ENCODE data around the gene SNAI3.

The SNAI3 gene

GRCh38 chr16:88725609-88726407, 39.5 kb upstream of the SNAI3 start:
- TF ChIP-seq ZNF274 (IDR thresholded peaks at IDR 0.05; ENCODE audit: low read depth, low read length) = no peak
- no peak overlapping the region for H3K4me3 ChIP-seq (ENCODE audit: low read length)

- no peak overlapping the region for H3K4me3 ChIP-seq (ENCODE audit: low read length)
- no peak for TF ChIP-seq ZNF274 (IDR thresholded peaks at IDR 0.05; ENCODE audit: low read depth, low read length)
These were observed 38.7 kb upstream of the SNAI3 start for GRCh38 chr16:88724855-88725555.

- TF ChIP-seq ZNF274 (IDR thresholded peaks at IDR 0.05; ENCODE audit: low read depth, low read length) = no peak
- no peak overlapping the region for H3K4me3 ChIP-seq (ENCODE audit: low read length)
These were observed 37.6 kb upstream of the SNAI3 start for GRCh38 chr16:88723911-88724310.

- H3K4me3 ChIP-seq (ENCODE audit: low read length) = no peak overlapping the region
- no peak for TF ChIP-seq ZNF274 (IDR thresholded peaks at IDR 0.05; ENCODE audit: low read depth, low read length)
These were observed 37.2 kb upstream of the SNAI3 start for GRCh38 chr16:88723507-88723887.

GRCh38 chr16:88722784-88723506, 36.6 kb upstream of the SNAI3 start:
- no peak overlapping the region for H3K4me3 ChIP-seq (ENCODE audit: low read length)

GRCh38 chr16:88721815-88722755, 35.8 kb upstream of the SNAI3 start:
- no peak for TF ChIP-seq ZNF274 (IDR thresholded peaks at IDR 0.05; ENCODE audit: low read depth, low read length)
- no peak overlapping the region for H3K4me3 ChIP-seq (ENCODE audit: low read length)

More at GRCh38 chr16:88722784-88723506, 36.6 kb upstream of the SNAI3 start:
- TF ChIP-seq ZNF274 (IDR thresholded peaks at IDR 0.05; ENCODE audit: low read depth, low read length) = no peak

- no peak overlapping the region for H3K4me3 ChIP-seq (ENCODE audit: low read length)
- no peak for TF ChIP-seq ZNF274 (IDR thresholded peaks at IDR 0.05; ENCODE audit: low read depth, low read length)
These were observed 34.9 kb upstream of the SNAI3 start for GRCh38 chr16:88721236-88721635.

- TF ChIP-seq ZNF274 (IDR thresholded peaks at IDR 0.05; ENCODE audit: low read depth, low read length) = no peak
- no peak overlapping the region for H3K4me3 ChIP-seq (ENCODE audit: low read length)
These were observed 34.2 kb upstream of the SNAI3 start for GRCh38 chr16:88720396-88720970.

GRCh38 chr16:88719933-88720296, 33.6 kb upstream of the SNAI3 start:
- TF ChIP-seq ZNF274 (IDR thresholded peaks at IDR 0.05; ENCODE audit: low read depth, low read length) = no peak
- H3K4me3 ChIP-seq (ENCODE audit: low read length) = no peak overlapping the region

GRCh38 chr16:88719267-88719932, 33.1 kb upstream of the SNAI3 start:
- TF ChIP-seq ZNF274 (IDR thresholded peaks at IDR 0.05; ENCODE audit: low read depth, low read length) = no peak
- no peak overlapping the region for H3K4me3 ChIP-seq (ENCODE audit: low read length)

- H3K4me3 ChIP-seq (ENCODE audit: low read length) = no peak overlapping the region
- TF ChIP-seq ZNF274 (IDR thresholded peaks at IDR 0.05; ENCODE audit: low read depth, low read length) = no peak
These were observed 31.9 kb upstream of the SNAI3 start for GRCh38 chr16:88718178-88718577.

GRCh38 chr16:88716601-88717001, 30.3 kb upstream of the SNAI3 start:
- no peak overlapping the region for H3K4me3 ChIP-seq (ENCODE audit: low read length)
- no peak for TF ChIP-seq ZNF274 (IDR thresholded peaks at IDR 0.05; ENCODE audit: low read depth, low read length)

GRCh38 chr16:88716201-88716600, 29.9 kb upstream of the SNAI3 start:
- no peak overlapping the region for H3K4me3 ChIP-seq (ENCODE audit: low read length)
- no peak for TF ChIP-seq ZNF274 (IDR thresholded peaks at IDR 0.05; ENCODE audit: low read depth, low read length)

Measured in GM08714 (cell line).